ENCODE results near the gene MED22. TPM values are rescaled to one million over a fixed set of nuclear protein-coding genes. Genes with fewer than 3 reads are reported as not detected.

Gene MED22
- total and polyA plus RNA-seq, 2 experiments from 2014 or later = 20.9 to 85.7 TPM

GRCh38 chr9:133334161-133334560 is 13.8 kb downstream of the MED22 start:
- Mint-ChIP-seq H3K27me3 (ENCODE audit: insufficient read depth, low read depth, poor library complexity) (peaks cover 24% of the 10 kb centered on the region), H3K27ac (no peak overlapping the region), H3K4me1 (peaks cover 16% of the 10 kb centered on the region), H3K36me3 (ENCODE audit: low read depth) (peaks cover 65% of the 10 kb centered on the region), H3K9me3 (peaks cover 4% of the 10 kb centered on the region; the same call in 1 of the 3 replicates), H3K4me3 (peak overlapping the region; percentile 99)
- H3K9me2 ChIP-seq (ENCODE audit: insufficient read depth) = no peaks in the 10 kb centered on the region
- peak overlapping the region; percentile 97; the same call in 1 of the 2 replicates for H3K4me2 ChIP-seq
- TF ChIP-seq POLR2AphosphoS5 (IDR thresholded peaks at IDR 0.05; ENCODE audit: low read depth) = no peak
- TF ChIP-seq, protein P1, sequence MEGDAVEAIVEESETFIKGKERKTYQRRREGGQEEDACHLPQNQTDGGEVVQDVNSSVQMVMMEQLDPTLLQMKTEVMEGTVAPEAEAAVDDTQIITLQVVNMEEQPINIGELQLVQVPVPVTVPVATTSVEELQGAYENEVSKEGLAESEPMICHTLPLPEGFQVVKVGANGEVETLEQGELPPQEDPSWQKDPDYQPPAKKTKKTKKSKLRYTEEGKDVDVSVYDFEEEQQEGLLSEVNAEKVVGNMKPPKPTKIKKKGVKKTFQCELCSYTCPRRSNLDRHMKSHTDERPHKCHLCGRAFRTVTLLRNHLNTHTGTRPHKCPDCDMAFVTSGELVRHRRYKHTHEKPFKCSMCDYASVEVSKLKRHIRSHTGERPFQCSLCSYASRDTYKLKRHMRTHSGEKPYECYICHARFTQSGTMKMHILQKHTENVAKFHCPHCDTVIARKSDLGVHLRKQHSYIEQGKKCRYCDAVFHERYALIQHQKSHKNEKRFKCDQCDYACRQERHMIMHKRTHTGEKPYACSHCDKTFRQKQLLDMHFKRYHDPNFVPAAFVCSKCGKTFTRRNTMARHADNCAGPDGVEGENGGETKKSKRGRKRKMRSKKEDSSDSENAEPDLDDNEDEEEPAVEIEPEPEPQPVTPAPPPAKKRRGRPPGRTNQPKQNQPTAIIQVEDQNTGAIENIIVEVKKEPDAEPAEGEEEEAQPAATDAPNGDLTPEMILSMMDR (conservative IDR thresholded peaks at IDR 0.05; ENCODE audit: low read depth in 2 of 2) = no peak
- TF ChIP-seq EZH2phosphoT487 (IDR thresholded peaks at IDR 0.05; ENCODE audit: unreplicated experiment) = no peak
- no peak for TF ChIP-seq ZNF114 (CRISPR knock-in tag; IDR thresholded peaks at IDR 0.05)
- TF ChIP-seq ZNF462 (CRISPR knock-in tag; IDR thresholded peaks at IDR 0.05) = no peak
- TF ChIP-seq CREB1 (CRISPR knock-in tag; IDR thresholded peaks at IDR 0.05; ENCODE audit: low read depth) = no peak
- no peak for TF ChIP-seq JUNB (IDR thresholded peaks at IDR 0.05; ENCODE audit: unreplicated experiment)
- TF ChIP-seq NANOG (IDR thresholded peaks at IDR 0.05; ENCODE audit: borderline replicate concordance) = no peak
- TF ChIP-seq STAT1 (IDR thresholded peaks at IDR 0.05; ENCODE audit: unreplicated experiment) = no peak
- TF ChIP-seq ETS1 (IDR thresholded peaks at IDR 0.05) = no peak
- TF ChIP-seq EZH2 (IDR thresholded peaks at IDR 0.05; ENCODE audit: low read depth, unreplicated experiment) = no peak
- TF ChIP-seq REST (IDR thresholded peaks at IDR 0.05; ENCODE audit: unreplicated experiment) = no peak
- TF ChIP-seq ZNF331 (CRISPR knock-in tag; IDR thresholded peaks at IDR 0.05; ENCODE audit: low read depth) = no peak
- no peaks in the 10 kb centered on the region for H3K27me3 ChIP-seq (ENCODE audit: insufficient read depth)
- no peak for ATAC-seq
- H3K4me1 ChIP-seq (ENCODE audit: insufficient read depth) = peaks cover 9% of the 10 kb centered on the region
- H3K27ac ChIP-seq (ENCODE audit: low read depth) = peak overlapping the region; percentile 52
- H3K4me3 ChIP-seq = peak overlapping the region; percentile 99
- H3K36me3 ChIP-seq (ENCODE audit: insufficient read depth) = peaks cover 10% of the 10 kb centered on the region
- peaks cover 19% of the 10 kb centered on the region for H3K79me2 ChIP-seq (replicated peaks; ENCODE audit: insufficient read depth)
- DNase-seq (ENCODE audit: low spot score) = peak; percentile 40
- H4K20me1 ChIP-seq (replicated peaks; ENCODE audit: insufficient read depth) = peaks cover 12% of the 10 kb centered on the region; the same call in 1 of the 2 replicates
- no peak overlapping the region for H2AFZ ChIP-seq
- peaks cover 36% of the 10 kb centered on the region for H3F3A ChIP-seq (replicated peaks; ENCODE audit: low read depth)
